OCI-LY1 (cell line): Measurements from ENCODE around the gene CRYBG3.

Source experiments
- EZH2 ChIP-seq: fragments of 200-600 bp; sonication (generic), shearing (Covaris generic); IDR thresholded peaks from 2 replicates; pipeline ENCODE4 v1.8.0; 2017; ENCODE audit warnings: borderline replicate concordance, mixed run types, mild to moderate bottlenecking, antibody characterized with exemption, low read length, moderate library complexity, mixed read lengths
- TF ChIP-seq, protein P1 (sequence below): fragments of 200-600 bp; sonication (generic), shearing (Covaris generic); IDR thresholded peaks from 2 replicates; pipeline ENCODE4 v1.5.1; 2017; ENCODE audit warnings: mild to moderate bottlenecking, antibody characterized with exemption, low read length, moderate library complexity, mixed read lengths

DNA sequence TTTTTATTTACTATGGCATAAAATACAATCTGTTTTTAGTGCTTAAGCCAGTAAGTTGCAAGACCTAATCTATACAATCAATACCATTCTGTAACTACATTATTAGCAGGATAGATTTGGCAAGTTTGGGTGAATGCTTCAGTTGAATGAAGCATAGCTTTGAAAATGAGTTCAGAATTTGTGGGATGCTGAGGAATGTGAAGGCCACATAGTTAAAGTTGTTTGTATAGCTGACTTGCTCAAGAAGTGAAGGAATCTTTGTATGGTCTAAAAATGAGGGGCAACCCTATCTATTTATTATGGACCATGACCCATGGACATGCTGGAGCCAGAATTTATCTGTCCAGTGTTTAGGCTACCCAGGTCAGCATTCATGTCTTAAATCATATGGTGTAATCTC is 58.5 kb downstream of the CRYBG3 start:
- TF ChIP-seq, protein P1, sequence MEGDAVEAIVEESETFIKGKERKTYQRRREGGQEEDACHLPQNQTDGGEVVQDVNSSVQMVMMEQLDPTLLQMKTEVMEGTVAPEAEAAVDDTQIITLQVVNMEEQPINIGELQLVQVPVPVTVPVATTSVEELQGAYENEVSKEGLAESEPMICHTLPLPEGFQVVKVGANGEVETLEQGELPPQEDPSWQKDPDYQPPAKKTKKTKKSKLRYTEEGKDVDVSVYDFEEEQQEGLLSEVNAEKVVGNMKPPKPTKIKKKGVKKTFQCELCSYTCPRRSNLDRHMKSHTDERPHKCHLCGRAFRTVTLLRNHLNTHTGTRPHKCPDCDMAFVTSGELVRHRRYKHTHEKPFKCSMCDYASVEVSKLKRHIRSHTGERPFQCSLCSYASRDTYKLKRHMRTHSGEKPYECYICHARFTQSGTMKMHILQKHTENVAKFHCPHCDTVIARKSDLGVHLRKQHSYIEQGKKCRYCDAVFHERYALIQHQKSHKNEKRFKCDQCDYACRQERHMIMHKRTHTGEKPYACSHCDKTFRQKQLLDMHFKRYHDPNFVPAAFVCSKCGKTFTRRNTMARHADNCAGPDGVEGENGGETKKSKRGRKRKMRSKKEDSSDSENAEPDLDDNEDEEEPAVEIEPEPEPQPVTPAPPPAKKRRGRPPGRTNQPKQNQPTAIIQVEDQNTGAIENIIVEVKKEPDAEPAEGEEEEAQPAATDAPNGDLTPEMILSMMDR = no peak
- TF ChIP-seq EZH2 = no peak
